Measurements from ENCODE around the gene CLPTM1.
"Not testable (repeated sequence)": the region's sequence is repeated elsewhere in the genome, so short reads cannot be mapped to it uniquely, and the experiment has no call there.

Gene CLPTM1

GRCh38 chr19:44912854-44913253 lies 42.3 kb upstream of the CLPTM1 start:
- Histone ChIP-seq H3K27me3 (ENCODE audit: control insufficient read depth, low read length) (peaks cover 10% of the 10 kb centered on the region; the same call in 1 of the 2 replicates), H3K79me2 (ENCODE audit: control insufficient read depth, low read length) (no peaks in the 10 kb centered on the region), H4K20me1 (ENCODE audit: control insufficient read depth, insufficient read depth, low read depth, low read length) (no peaks in the 10 kb centered on the region), H3K27ac (ENCODE audit: low read depth, low read length) (no peak overlapping the region), H3K4me1 (ENCODE audit: control insufficient read depth, low read length) (peaks cover 7% of the 10 kb centered on the region), H3F3A (ENCODE audit: control insufficient read depth, insufficient read depth) (no peaks in the 10 kb centered on the region), H3K9me2 (replicated peaks; ENCODE audit: control insufficient read depth, low read length) (no peaks in the 10 kb centered on the region), H3K9me3 (ENCODE audit: control insufficient read depth, insufficient read depth, low read length) (no peaks in the 10 kb centered on the region), H3K36me3 (ENCODE audit: control insufficient read depth, low read length) (no peaks in the 10 kb centered on the region), H3K4me2 (ENCODE audit: low read length) (no peak overlapping the region), H3K4me3 (ENCODE audit: low read length) (no peak overlapping the region)
- TF ChIP-seq, protein P1, sequence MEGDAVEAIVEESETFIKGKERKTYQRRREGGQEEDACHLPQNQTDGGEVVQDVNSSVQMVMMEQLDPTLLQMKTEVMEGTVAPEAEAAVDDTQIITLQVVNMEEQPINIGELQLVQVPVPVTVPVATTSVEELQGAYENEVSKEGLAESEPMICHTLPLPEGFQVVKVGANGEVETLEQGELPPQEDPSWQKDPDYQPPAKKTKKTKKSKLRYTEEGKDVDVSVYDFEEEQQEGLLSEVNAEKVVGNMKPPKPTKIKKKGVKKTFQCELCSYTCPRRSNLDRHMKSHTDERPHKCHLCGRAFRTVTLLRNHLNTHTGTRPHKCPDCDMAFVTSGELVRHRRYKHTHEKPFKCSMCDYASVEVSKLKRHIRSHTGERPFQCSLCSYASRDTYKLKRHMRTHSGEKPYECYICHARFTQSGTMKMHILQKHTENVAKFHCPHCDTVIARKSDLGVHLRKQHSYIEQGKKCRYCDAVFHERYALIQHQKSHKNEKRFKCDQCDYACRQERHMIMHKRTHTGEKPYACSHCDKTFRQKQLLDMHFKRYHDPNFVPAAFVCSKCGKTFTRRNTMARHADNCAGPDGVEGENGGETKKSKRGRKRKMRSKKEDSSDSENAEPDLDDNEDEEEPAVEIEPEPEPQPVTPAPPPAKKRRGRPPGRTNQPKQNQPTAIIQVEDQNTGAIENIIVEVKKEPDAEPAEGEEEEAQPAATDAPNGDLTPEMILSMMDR (IDR thresholded peaks at IDR 0.05; ENCODE audit: low read depth, low read length, poor library complexity, severe bottlenecking), result no peak
- no peak for TF ChIP-seq EZH2phosphoT487 (IDR thresholded peaks at IDR 0.05; ENCODE audit: borderline replicate concordance, low read length)

DNA sequence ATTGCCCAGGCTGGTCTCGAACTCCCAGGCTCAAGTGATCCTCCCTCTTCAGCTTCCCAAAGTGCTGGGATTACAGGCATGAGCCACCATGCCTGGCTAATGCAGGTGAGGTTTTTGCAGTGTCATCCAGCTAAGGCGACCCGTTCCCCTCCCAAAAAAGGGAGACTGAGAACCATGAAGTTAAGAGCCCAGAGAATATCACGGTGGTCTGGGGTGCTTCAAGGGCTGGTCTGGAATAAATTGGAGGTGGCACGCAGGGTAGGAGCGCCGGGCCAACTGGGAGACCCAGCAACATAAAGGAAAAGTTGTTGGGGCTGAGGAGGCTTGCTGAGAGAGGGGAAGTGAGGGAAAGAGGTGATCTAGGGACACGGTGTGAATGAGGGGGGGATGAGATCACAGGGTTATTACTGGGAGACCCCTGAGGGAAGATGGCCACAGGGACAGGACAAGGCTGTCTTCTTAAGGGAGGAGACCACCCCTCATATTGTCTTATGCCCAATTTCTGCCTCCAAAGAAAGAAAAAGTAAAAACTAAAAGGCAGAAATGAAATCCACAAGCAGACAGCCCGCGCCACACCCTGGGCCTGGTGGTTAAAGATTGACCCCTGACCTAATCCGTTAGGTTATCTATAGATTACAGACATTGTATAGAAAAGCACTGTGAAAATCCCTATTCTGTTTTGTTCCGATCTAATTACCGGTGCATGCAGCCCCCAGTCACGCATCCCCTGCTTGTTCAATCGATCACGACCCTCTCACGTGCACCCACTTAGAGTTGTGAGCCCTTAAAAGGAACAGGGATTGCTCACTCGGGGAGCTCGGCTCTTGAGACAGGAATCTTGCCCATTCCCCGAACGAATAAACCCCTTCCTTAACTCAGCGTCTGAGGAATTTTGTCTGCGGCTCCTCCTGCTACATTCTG lies 41.4 kb upstream of the CLPTM1 start:
- not testable (repeated sequence) for H3F3A ChIP-seq (ENCODE audit: control insufficient read depth, insufficient read depth); H3K4me1 ChIP-seq (ENCODE audit: control insufficient read depth, low read length); H3K27ac ChIP-seq (ENCODE audit: low read depth, low read length); H3K36me3 ChIP-seq (ENCODE audit: control insufficient read depth, low read length); H3K79me2 ChIP-seq (ENCODE audit: control insufficient read depth, low read length); H4K20me1 ChIP-seq (ENCODE audit: control insufficient read depth, insufficient read depth, low read depth, low read length); H3K9me3 ChIP-seq (ENCODE audit: control insufficient read depth, insufficient read depth, low read length); H3K9me2 ChIP-seq (replicated peaks; ENCODE audit: control insufficient read depth, low read length)
- H3K27me3 ChIP-seq (ENCODE audit: control insufficient read depth, low read length), result peaks cover 10% of the 10 kb centered on the region; the same call in 1 of the 2 replicates
- H3K4me2 ChIP-seq (ENCODE audit: low read length), result peak overlapping the region; percentile 91
- peak overlapping the region; percentile 69 for H3K4me3 ChIP-seq (ENCODE audit: low read length)

- H3K36me3 ChIP-seq (ENCODE audit: control insufficient read depth, low read length); H3K9me3 ChIP-seq (ENCODE audit: control insufficient read depth, insufficient read depth, low read length); H3K4me1 ChIP-seq (ENCODE audit: control insufficient read depth, low read length); H4K20me1 ChIP-seq (ENCODE audit: control insufficient read depth, insufficient read depth, low read depth, low read length); H3F3A ChIP-seq (ENCODE audit: control insufficient read depth, insufficient read depth); H3K79me2 ChIP-seq (ENCODE audit: control insufficient read depth, low read length); H3K9me2 ChIP-seq (replicated peaks; ENCODE audit: control insufficient read depth, low read length): not testable (repeated sequence)
- Histone ChIP-seq H3K27me3 (ENCODE audit: control insufficient read depth, low read length) (peaks cover 10% of the 10 kb centered on the region; the same call in 1 of the 2 replicates), H3K4me2 (ENCODE audit: low read length) (peak within 1 kb of the TSS; percentile 91), H3K4me3 (ENCODE audit: low read length) (peak within 1 kb of the TSS; percentile 69), H3K27ac (ENCODE audit: low read depth, low read length) (0 out of 2 replicates have a peak within 1 kb of the TSS, but pooled peaks have one; percentile 37)
Observed at GRCh38 chr19:44914433-44915206, 40.6 kb upstream of the CLPTM1 start, which contains the start of gene APOC1. APOC1 (plus strand) TSS chr19:44914608; CDS start chr19:44914892, 284 bp downstream.

GRCh38 chr19:44924243-44924725 lies 30.9 kb upstream of the CLPTM1 start:
- Histone ChIP-seq H3F3A (ENCODE audit: control insufficient read depth, insufficient read depth) (no peaks in the 10 kb centered on the region), H3K9me3 (ENCODE audit: control insufficient read depth, insufficient read depth, low read length) (no peaks in the 10 kb centered on the region), H3K4me3 (ENCODE audit: low read length) (no peak overlapping the region), H3K4me2 (ENCODE audit: low read length) (no peak overlapping the region), H3K36me3 (ENCODE audit: control insufficient read depth, low read length) (no peaks in the 10 kb centered on the region), H3K27me3 (ENCODE audit: control insufficient read depth, low read length) (peaks cover 26% of the 10 kb centered on the region), H3K79me2 (ENCODE audit: control insufficient read depth, low read length) (no peaks in the 10 kb centered on the region), H4K20me1 (ENCODE audit: control insufficient read depth, insufficient read depth, low read depth, low read length) (no peaks in the 10 kb centered on the region), H3K9me2 (replicated peaks; ENCODE audit: control insufficient read depth, low read length) (no peaks in the 10 kb centered on the region), H3K27ac (ENCODE audit: low read depth, low read length) (no peak overlapping the region), H3K4me1 (ENCODE audit: control insufficient read depth, low read length) (no peaks in the 10 kb centered on the region)
- TF ChIP-seq, protein P1 (IDR thresholded peaks at IDR 0.05; ENCODE audit: low read depth, low read length, poor library complexity, severe bottlenecking), result no peak
- no peak for TF ChIP-seq EZH2phosphoT487 (IDR thresholded peaks at IDR 0.05; ENCODE audit: borderline replicate concordance, low read length)
